ENCODE measurements around the gene PDIA4. TPM values are rescaled to one million over a fixed set of nuclear protein-coding genes. Genes with fewer than 3 reads are reported as not detected.

Gene PDIA4
- total and polyA plus RNA-seq, 2 of the 8 experiments (the other 6 are each of a cell fraction or from before 2014, with no cell fraction given), result 119 to 303 TPM

DNA sequence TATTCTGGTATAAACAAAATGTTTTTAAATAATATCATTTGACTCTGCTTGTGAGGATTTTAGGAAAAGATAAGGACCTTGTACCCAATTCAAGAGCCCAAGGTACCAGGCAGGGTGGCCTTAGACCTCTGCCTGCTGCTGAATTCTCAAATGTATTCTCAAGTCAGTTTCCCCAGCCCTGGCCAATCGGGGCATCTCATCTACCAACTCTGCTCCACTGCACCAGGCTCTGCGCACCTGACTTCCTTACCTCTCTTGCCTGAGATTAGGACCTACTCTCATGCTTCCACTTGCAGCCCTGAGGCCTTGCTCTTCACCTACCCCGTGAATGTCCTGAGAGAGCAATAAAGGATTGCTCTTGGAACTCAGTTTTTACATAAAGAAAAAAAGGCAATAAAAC lies 74.6 kb downstream of the PDIA4 start:
- Histone ChIP-seq H3K79me1 (ENCODE audit: low read depth, low read length) (no peaks in the 10 kb centered on the region), H2BK20ac (ENCODE audit: low read length) (no peak overlapping the region), H3K23ac (ENCODE audit: insufficient read length) (no peak overlapping the region), H3K27me3 (replicated peaks in 1 of 4; ENCODE audit: control insufficient read depth in 3 of 4, extremely low read depth in 1 of 4, insufficient read depth in 3 of 4, low read length in 3 of 4) (no peaks in the 10 kb centered on the region), H3K4ac (replicated peaks; ENCODE audit: insufficient read length, low read depth, low read length) (no peak overlapping the region), H3K14ac (ENCODE audit: insufficient read length) (no peak overlapping the region), H3K79me2 (ENCODE audit: control insufficient read depth in 1 of 2, insufficient read depth in 2 of 2, low read length in 2 of 2) (no peaks in the 10 kb centered on the region), H3K4me3 (ENCODE audit: extremely low read depth in 1 of 4, insufficient read depth in 2 of 4, low read depth in 3 of 4, low read length in 4 of 4) (no peak overlapping the region), H2BK120ac (replicated peaks; ENCODE audit: low read depth, low read length) (no peak overlapping the region), H2BK5ac (ENCODE audit: low read depth, low read length) (no peak overlapping the region), H3K23me2 (ENCODE audit: low read depth, low read length) (no peaks in the 10 kb centered on the region), H3K36me3 (ENCODE audit: control insufficient read depth in 2 of 4, insufficient read depth in 4 of 4, low read length in 3 of 4) (no peaks in the 10 kb centered on the region; a peak in 1 of 8 replicates), H3K9me3 (ENCODE audit: insufficient read depth in 2 of 2, low read depth in 1 of 2, low read length in 1 of 2) (no peaks in the 10 kb centered on the region), H2AK5ac (ENCODE audit: low read depth, low read length) (no peak overlapping the region), H2BK12ac (ENCODE audit: low read depth, low read length) (no peak overlapping the region), H3K27ac (ENCODE audit: low read depth, low read length) (no peak overlapping the region), H2BK15ac (ENCODE audit: low read length) (no peak overlapping the region), H3K4me1 (replicated peaks in 1 of 4; ENCODE audit: control insufficient read depth in 3 of 4, insufficient read depth in 4 of 4, low read length in 3 of 4) (no peaks in the 10 kb centered on the region), H3K9ac (replicated peaks in 1 of 4; ENCODE audit: extremely low read depth in 1 of 4, low read depth in 3 of 4, low read length in 3 of 4) (no peak overlapping the region), H4K91ac (replicated peaks; ENCODE audit: insufficient read length, low read length) (no peak overlapping the region), H2AFZ (ENCODE audit: low read length) (no peak overlapping the region), H3K18ac (ENCODE audit: extremely low read depth, low read length) (no peak overlapping the region), H4K5ac (ENCODE audit: insufficient read length, low read depth, low read length) (no peak overlapping the region), H3K4me2 (ENCODE audit: insufficient read depth in 1 of 2, low read depth in 2 of 2, low read length in 2 of 2) (no peak overlapping the region), H3K56ac (replicated peaks; ENCODE audit: insufficient read length, low read depth, low read length) (no peak overlapping the region), H4K8ac (ENCODE audit: extremely low read depth, insufficient read depth, low read length) (no peak overlapping the region), H4K20me1 (replicated peaks in 1 of 2; ENCODE audit: control insufficient read depth in 1 of 2, insufficient read depth in 2 of 2, low read length in 2 of 2) (no peaks in the 10 kb centered on the region)
- TF ChIP-seq ZNF274 (IDR thresholded peaks at IDR 0.05; ENCODE audit: borderline replicate concordance, extremely low read depth, low read length) (no peak), EGR1 (IDR thresholded peaks at IDR 0.05; ENCODE audit: borderline replicate concordance, low read depth, low read length) (no peak), EZH2 (IDR thresholded peaks at IDR 0.05; ENCODE audit: low read depth, low read length, severe bottlenecking) (no peak), CHD2 (IDR thresholded peaks at IDR 0.05; ENCODE audit: low read length) (no peak), FOSL1 (IDR thresholded peaks at IDR 0.05; ENCODE audit: insufficient read depth, low read depth, low read length) (no peak), JUN (IDR thresholded peaks at IDR 0.05; ENCODE audit: low read depth, low read length) (no peak), MAFK (IDR thresholded peaks at IDR 0.05; ENCODE audit: low read depth, low read length) (no peak), GTF2F1 (IDR thresholded peaks at IDR 0.05; ENCODE audit: borderline replicate concordance, low read depth, low read length) (no peak), CEBPB (IDR thresholded peaks at IDR 0.05; ENCODE audit: low read depth, low read length) (no peak), NANOG (IDR thresholded peaks at IDR 0.05; ENCODE audit: insufficient read depth, low read depth, low read length, poor library complexity, severe bottlenecking) (no peak), SAP30 (IDR thresholded peaks at IDR 0.05; ENCODE audit: insufficient read depth, insufficient replicate concordance, low read length) (no peak), POU5F1 (IDR thresholded peaks at IDR 0.05; ENCODE audit: low read depth, low read length) (no peak), TAF7 (optimal IDR thresholded peaks at IDR 0.05; ENCODE audit: borderline replicate concordance, low read depth, low read length) (no peak), SP4 (IDR thresholded peaks at IDR 0.05; ENCODE audit: low read length) (no peak), PHF8 (conservative IDR thresholded peaks at IDR 0.05; ENCODE audit: low read depth, low read length) (no peak)
- POLR2A ChIA-PET (ENCODE audit: partially characterized antibody), result no interaction called here
- DNase-seq (ENCODE audit: low read depth in 1 of 2, low spot score in 2 of 2), result no peak
- WGBS, 2 experiments (ENCODE audit: extremely low coverage in 1 of 2, insufficient coverage in 1 of 2, insufficient read length in 1 of 2, insufficient replicate concordance in 2 of 2, low coverage in 1 of 2, low lambda C conversion rate in 2 of 2, missing lambda C conversion rate in 1 of 2), result 91% methylated on average over 3 of the region's 3 CpGs; no CpG with 5 or more reads in 1 of the 2 experiments
- FAIRE-seq, result no peak
- CTCF ChIA-PET (ENCODE audit: partially characterized antibody), result interaction anchor here (0.5 to 0.7 kb wide), 2 partner anchors 144 to 855 kb away, joined by 3 read pairs; no protein-coding TSS in a partner anchor
